HG03139 (cell line): ENCODE results near the gene LIMCH1.

Experiments
- ATAC-seq: cut with Tn5 transposase; IDR thresholded peaks from one replicate; pipeline ENCODE4 v1.9.1; 2021; ENCODE audit not compliant: unreplicated experiment

Gene LIMCH1

GRCh38 chr4:41528512-41529205, 9.3 kb upstream of the LIMCH1 start:
- ATAC-seq, result no peak

- ATAC-seq, result no peak
These were observed 7.2 kb upstream of the LIMCH1 start for GRCh38 chr4:41530741-41531140.

- no peak for ATAC-seq
These were observed 5.6 kb upstream of the LIMCH1 start for GRCh38 chr4:41532336-41532735.

GRCh38 chr4:41532882-41533281, 5.1 kb upstream of the LIMCH1 start:
- ATAC-seq, result no peak

GRCh38 chr4:41533680-41534079, 4.3 kb upstream of the LIMCH1 start:
- no peak for ATAC-seq

GRCh38 chr4:41534404-41534803, 3.6 kb upstream of the LIMCH1 start:
- ATAC-seq, result no peak

- no peak for ATAC-seq
These were observed 2.0 kb upstream of the LIMCH1 start for GRCh38 chr4:41535911-41536371.

GRCh38 chr4:41537292-41537890, 566 bp upstream of the LIMCH1 start:
- no peak for ATAC-seq

- no peak for ATAC-seq
These were observed 1.0 kb downstream of the LIMCH1 start for GRCh38 chr4:41538887-41539498.

GRCh38 chr4:41539711-41540110, 1.8 kb downstream of the LIMCH1 start:
- no peak for ATAC-seq

- ATAC-seq, result no peak
These were observed 2.7 kb downstream of the LIMCH1 start for GRCh38 chr4:41540687-41541086.

- no peak for ATAC-seq
These were observed 3.7 kb downstream of the LIMCH1 start for GRCh38 chr4:41541687-41542094.

GRCh38 chr4:41542526-41543275, 4.7 kb downstream of the LIMCH1 start:
- ATAC-seq, result no peak

GRCh38 chr4:41545238-41545637, 7.3 kb downstream of the LIMCH1 start:
- ATAC-seq, result no peak

GRCh38 chr4:41546638-41547037, 8.7 kb downstream of the LIMCH1 start:
- ATAC-seq, result no peak

GRCh38 chr4:41548305-41548880, 10.4 kb downstream of the LIMCH1 start:
- no peak for ATAC-seq

- no peak for ATAC-seq
These were observed 11.5 kb downstream of the LIMCH1 start for GRCh38 chr4:41549478-41549877.

GRCh38 chr4:41550308-41550707, 12.4 kb downstream of the LIMCH1 start:
- no peak for ATAC-seq

- no peak for ATAC-seq
These were observed 13.6 kb downstream of the LIMCH1 start for GRCh38 chr4:41551536-41551935.

- ATAC-seq, result no peak
These were observed 16.9 kb downstream of the LIMCH1 start for GRCh38 chr4:41554905-41555304.

GRCh38 chr4:41556526-41556925, 18.6 kb downstream of the LIMCH1 start:
- ATAC-seq, result no peak
